ENCODE measurements around the gene SMOC1.
A peak's percentile ranks its signal among the peaks of the same experiment; 100 is the strongest.

Gene SMOC1

DNA sequence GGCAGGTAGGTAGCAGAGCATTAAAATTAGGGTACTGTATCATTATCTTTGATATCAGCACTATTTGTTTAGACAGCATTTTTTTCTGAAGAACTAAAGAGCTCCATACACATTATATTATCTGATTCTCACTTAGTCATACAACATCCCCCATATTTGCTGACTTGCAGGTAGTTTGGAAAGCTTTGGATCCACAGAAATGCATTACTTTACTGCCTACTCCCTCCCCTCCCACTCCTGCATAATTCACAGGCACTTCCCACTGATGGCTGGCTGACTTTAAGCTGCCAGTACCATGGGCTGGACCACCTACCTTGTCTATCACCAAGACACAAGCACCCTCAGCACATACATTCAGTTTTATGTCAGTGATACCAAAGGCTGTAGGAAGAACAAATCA is 199.1 kb downstream of the SMOC1 start:
- DNase-seq = no peak

DNA sequence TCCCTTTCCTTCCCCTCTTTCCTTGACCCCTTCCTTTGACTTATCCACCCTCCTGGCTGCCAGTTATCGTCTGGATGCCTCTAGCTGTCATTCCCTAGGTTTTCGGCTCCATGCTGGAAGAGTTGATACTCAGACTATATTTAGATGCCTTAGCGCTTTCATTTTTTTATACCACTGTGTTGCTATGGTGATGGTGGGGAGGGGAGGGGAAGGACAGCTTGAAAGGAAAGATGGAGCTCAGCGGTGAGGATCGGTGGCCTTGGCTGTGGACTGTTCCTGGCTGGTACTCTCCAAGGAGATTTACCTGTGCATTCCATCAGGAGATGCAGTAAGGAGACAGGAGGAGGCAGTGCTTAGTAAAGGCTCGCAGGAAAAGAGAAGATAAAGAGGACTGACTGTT is 200.9 kb downstream of the SMOC1 start:
- peak in 2 of 56 donors; percentile 2 to 3 for DNase-seq

Measured in nucleus accumbens (tissue), 56 donors.